Measurements from ENCODE around the gene DIRAS1. TPM values are rescaled to one million over a fixed set of nuclear protein-coding genes. Genes with fewer than 3 reads are reported as not detected.

DIRAS1 gene
- total RNA-seq, 1 experiment from 2014 or later = 18.5 TPM

GRCh38 chr19:2769218-2769617 lies 48.0 kb upstream of the DIRAS1 start:
- no peak for ATAC-seq
- Histone ChIP-seq H3K36me3 (ENCODE audit: control insufficient read depth, insufficient read depth, low read length) (no peaks in the 10 kb centered on the region; the same call in 1 of the 2 replicates), H3K9me3 (ENCODE audit: control insufficient read depth, insufficient read depth, low read depth, low read length) (no peaks in the 10 kb centered on the region), H3K27me3 (ENCODE audit: control insufficient read depth, insufficient read depth, low read length) (no peaks in the 10 kb centered on the region), H3K4me3 (ENCODE audit: low read depth in 2 of 2, low read length in 2 of 2) (no peak overlapping the region), H3K27ac (ENCODE audit: low read length) (no peak overlapping the region), H3K4me1 (ENCODE audit: control insufficient read depth, insufficient read depth, low read length) (no peaks in the 10 kb centered on the region)
- CTCF ChIA-PET = no interaction called here
- in situ Hi-C loops (cut with HindIII; ENCODE audit: low pct_unique_long_range_greater_than_20kb, low sequenced_read_pairs) (no loop called here), intact Hi-C loops (cut with micrococcal nuclease; ENCODE audit: unreplicated experiment) (no loop called here)
- POLR2A ChIA-PET = no interaction called here
- no peak for TF ChIP-seq TCF7L2 (IDR thresholded peaks at IDR 0.05; ENCODE audit: low read depth, low read length)
- no peak for TF ChIP-seq CTCF (IDR thresholded peaks at IDR 0.05)
- TF ChIP-seq SIN3A (IDR thresholded peaks at IDR 0.05; ENCODE audit: borderline replicate concordance, insufficient read depth, low read depth, low read length) = no peak
- no peak for TF ChIP-seq REST (IDR thresholded peaks at IDR 0.05; ENCODE audit: insufficient read depth in 1 of 2, low read depth in 2 of 2, low read length in 1 of 2)
- TF ChIP-seq POLR2AphosphoS5 (IDR thresholded peaks at IDR 0.05; ENCODE audit: low read depth, low read length) = no peak
- no peak for DNase-seq (ENCODE audit: low read depth, low spot score)
- BruUV-seq (replicated peaks) = no TSS peak

GRCh38 chr19:2768365-2769132 lies 47.4 kb upstream of the DIRAS1 start:
- no peaks in the 10 kb centered on the region for H3K27me3 ChIP-seq (ENCODE audit: control insufficient read depth, insufficient read depth, low read length)
- no TSS peak for BruUV-seq (replicated peaks)
- TF ChIP-seq REST (IDR thresholded peaks at IDR 0.05; ENCODE audit: insufficient read depth in 1 of 2, low read depth in 2 of 2, low read length in 1 of 2) (no peak), SIN3A (IDR thresholded peaks at IDR 0.05; ENCODE audit: borderline replicate concordance, insufficient read depth, low read depth, low read length) (no peak), TCF7L2 (IDR thresholded peaks at IDR 0.05; ENCODE audit: low read depth, low read length) (no peak), CTCF (IDR thresholded peaks at IDR 0.05) (no peak), POLR2AphosphoS5 (IDR thresholded peaks at IDR 0.05; ENCODE audit: low read depth, low read length) (no peak)
- ChIA-PET POLR2A (interaction anchor here (0.5 kb wide), 1 partner anchor 56 kb away, joined by 3 read pairs; no protein-coding TSS in a partner anchor), CTCF (no interaction called here)
- intact Hi-C loops (cut with micrococcal nuclease; ENCODE audit: unreplicated experiment) = no loop called here
- no peaks in the 10 kb centered on the region for H3K9me3 ChIP-seq (ENCODE audit: control insufficient read depth, insufficient read depth, low read depth, low read length)
- no peak overlapping the region for H3K4me3 ChIP-seq (ENCODE audit: low read depth in 2 of 2, low read length in 2 of 2)
- in situ Hi-C loops (cut with HindIII; ENCODE audit: low pct_unique_long_range_greater_than_20kb, low sequenced_read_pairs) = no loop called here
- H3K27ac ChIP-seq (ENCODE audit: low read length) = no peak overlapping the region
- no peak for ATAC-seq
- DNase-seq (ENCODE audit: low read depth, low spot score) = no peak
- no peaks in the 10 kb centered on the region; the same call in 1 of the 2 replicates for H3K36me3 ChIP-seq (ENCODE audit: control insufficient read depth, insufficient read depth, low read length)
- no peaks in the 10 kb centered on the region for H3K4me1 ChIP-seq (ENCODE audit: control insufficient read depth, insufficient read depth, low read length)

Measured in Panc1 (cell line).